H1 (cell line): ENCODE results near the gene GET3. TPM values are rescaled to one million over a fixed set of nuclear protein-coding genes. Genes with fewer than 3 reads are reported as not detected.

ENCODE experiments used
- CTCF ChIA-PET: fragments of 300-600 bp; sonication (Branson Sonifier 250); formaldehyde crosslinking; loops from one replicate; lab custom pipeline; 2021; ENCODE audit not compliant: partially characterized antibody; lab: Charles Lee
- POLR2A ChIA-PET: fragments of 300-600 bp; sonication (Branson Sonifier 250); formaldehyde crosslinking; loops from one replicate; lab custom pipeline; 2021; ENCODE audit warnings: inconsistent platforms; ENCODE audit not compliant: partially characterized antibody; lab: Charles Lee
- DNase-seq, 2 experiments: peaks; one replicate each; pipeline versions ENCODE4 v3.0.0 to v3.0.0-alpha.2; 2010 to 2022; ENCODE audit warnings: low spot score in 2 of 2, low read depth in 1 of 2, mixed read lengths in 1 of 2
- FAIRE-seq: peaks from 2 replicates; lab custom pipeline; 2011; peaks lifted over from hg19 to GRCh38; lab: Jason Lieb, UNC
- H2AFZ ChIP-seq: 2 replicates; pipeline ENCODE4 v1.8.1; 2012; ENCODE audit warnings: low read length, inconsistent platforms
- H2AK5ac ChIP-seq: 2 replicates; pipeline ENCODE4 v1.6.1; 2013; ENCODE audit warnings: low read depth, low read length
- H2BK120ac ChIP-seq: replicated peaks from 2 replicates; pipeline ENCODE3; 2013; ENCODE audit warnings: low read depth, low read length, inconsistent platforms
- H2BK12ac ChIP-seq: 2 replicates; pipeline ENCODE4 v1.6.1; 2013; ENCODE audit warnings: low read depth, low read length
- H2BK15ac ChIP-seq: 2 replicates; pipeline ENCODE4 v1.6.1; 2013; ENCODE audit warnings: low read length
- H2BK20ac ChIP-seq: 2 replicates; pipeline ENCODE4 v1.6.1; 2013; ENCODE audit warnings: low read length
- H2BK5ac ChIP-seq: 2 replicates; pipeline ENCODE4 v1.6.1; 2013; ENCODE audit warnings: low read depth, low read length
- H3K14ac ChIP-seq: 2 replicates; pipeline ENCODE4 v1.6.1; 2013; ENCODE audit warnings: inconsistent platforms; ENCODE audit not compliant: insufficient read length
- H3K18ac ChIP-seq: 2 replicates; pipeline ENCODE4 v1.6.1; 2013; ENCODE audit warnings: low read length; ENCODE audit errors: extremely low read depth
- H3K23ac ChIP-seq: 2 replicates; pipeline ENCODE4 v1.6.1; 2013; ENCODE audit warnings: inconsistent platforms; ENCODE audit not compliant: insufficient read length
- H3K23me2 ChIP-seq: 2 replicates; pipeline ENCODE4 v1.6.1; 2013; ENCODE audit warnings: low read depth, low read length
- H3K27ac ChIP-seq: 2 replicates; pipeline ENCODE4 v1.6.1; 2011; ENCODE audit warnings: low read depth, low read length, inconsistent platforms
- H3K27me3 ChIP-seq, 4 experiments: replicated peaks in 1 of 4; 1 replicate in 1 of 4; 2 replicates in 3 of 4; pipeline versions ENCODE4 v1.6.1 to v1.8.1; 2011 to 2013; ENCODE audit warnings: low read length in 3 of 4, mild to moderate bottlenecking in 3 of 4, inconsistent platforms in 2 of 4, mixed read lengths in 2 of 4, moderate library complexity in 1 of 4; ENCODE audit not compliant: control insufficient read depth in 3 of 4, insufficient read depth in 3 of 4; ENCODE audit errors: extremely low read depth in 1 of 4
- H3K36me3 ChIP-seq, 4 experiments: 2 replicates each; pipeline versions ENCODE4 v1.6.1 to v1.8.1; 2011 to 2013; ENCODE audit warnings: mild to moderate bottlenecking in 4 of 4, low read length in 3 of 4, moderate library complexity in 2 of 4, control low read depth in 1 of 4, inconsistent platforms in 1 of 4; ENCODE audit not compliant: insufficient read depth in 4 of 4, control insufficient read depth in 2 of 4
- H3K4ac ChIP-seq: replicated peaks from 2 replicates; pipeline ENCODE3; 2013; ENCODE audit warnings: low read length, low read depth, mixed read lengths, inconsistent platforms; ENCODE audit not compliant: insufficient read length
- H3K4me1 ChIP-seq, 4 experiments: replicated peaks in 1 of 4; 1 replicate in 1 of 4; 2 replicates in 3 of 4; pipeline versions ENCODE4 v1.6.1 to v1.8.1; 2011 to 2013; ENCODE audit warnings: low read length in 3 of 4, inconsistent platforms in 2 of 4, mixed read lengths in 1 of 4; ENCODE audit not compliant: insufficient read depth in 4 of 4, control insufficient read depth in 3 of 4
- H3K4me2 ChIP-seq, 2 experiments: 2 replicates each; pipeline versions ENCODE4 v1.6.1 to v1.8.1; 2011 to 2013; ENCODE audit warnings: low read depth in 2 of 2, low read length in 2 of 2, control low read depth in 1 of 2, inconsistent platforms in 1 of 2, mild to moderate bottlenecking in 1 of 2; ENCODE audit not compliant: insufficient read depth in 1 of 2
- H3K4me3 ChIP-seq, 4 experiments: fragments of 200-600, 300-600 bp in 1 of 4; sonication (generic), shearing (Covaris generic), sonication (Bioruptor Twin) in 1 of 4; 2 replicates each; pipeline versions ENCODE4 v1.5.1 to v1.8.1; 2011 to 2016; ENCODE audit warnings: low read length in 4 of 4, low read depth in 3 of 4, control low read depth in 2 of 4, inconsistent platforms in 2 of 4, mild to moderate bottlenecking in 2 of 4, mixed read lengths in 1 of 4, moderate library complexity in 1 of 4; ENCODE audit not compliant: insufficient read depth in 2 of 4; ENCODE audit errors: extremely low read depth in 1 of 4
- H3K56ac ChIP-seq: replicated peaks from 2 replicates; pipeline ENCODE3; 2013; ENCODE audit warnings: low read depth, mild to moderate bottlenecking, mixed read lengths, low read length, inconsistent platforms; ENCODE audit not compliant: insufficient read length
- H3K79me1 ChIP-seq: 2 replicates; pipeline ENCODE4 v1.6.1; 2013; ENCODE audit warnings: low read depth, low read length, control low read depth
- H3K79me2 ChIP-seq, 2 experiments: 2 replicates each; pipeline versions ENCODE4 v1.6.1 to v1.8.1; 2012 to 2013; ENCODE audit warnings: low read length in 2 of 2, mild to moderate bottlenecking in 2 of 2, inconsistent platforms in 1 of 2; ENCODE audit not compliant: insufficient read depth in 2 of 2, control insufficient read depth in 1 of 2
- H3K9ac ChIP-seq, 4 experiments: replicated peaks in 1 of 4; 1 replicate in 1 of 4; 2 replicates in 3 of 4; pipeline versions ENCODE4 v1.6.1 to v1.8.1; 2011 to 2013; ENCODE audit warnings: low read depth in 3 of 4, low read length in 3 of 4, control low read depth in 2 of 4, mild to moderate bottlenecking in 2 of 4, moderate library complexity in 2 of 4, inconsistent platforms in 1 of 4; ENCODE audit errors: extremely low read depth in 1 of 4
- H3K9me3 ChIP-seq, 2 experiments: 2 replicates each; pipeline versions ENCODE4 v1.6.1 to v1.8.1; 2012 to 2013; ENCODE audit warnings: mild to moderate bottlenecking in 2 of 2, moderate library complexity in 2 of 2, control low read depth in 1 of 2, inconsistent platforms in 1 of 2, low read depth in 1 of 2, low read length in 1 of 2, mixed read lengths in 1 of 2; ENCODE audit not compliant: insufficient read depth in 2 of 2
- H4K20me1 ChIP-seq, 2 experiments: replicated peaks in 1 of 2; 2 replicates each; pipeline versions ENCODE3 to v1.8.1; 2011 to 2013; ENCODE audit warnings: inconsistent platforms in 2 of 2, low read length in 2 of 2, mild to moderate bottlenecking in 1 of 2; ENCODE audit not compliant: insufficient read depth in 2 of 2, control insufficient read depth in 1 of 2
- H4K5ac ChIP-seq: 2 replicates; pipeline ENCODE4 v1.6.1; 2013; ENCODE audit warnings: low read length, low read depth, mixed read lengths, inconsistent platforms; ENCODE audit not compliant: insufficient read length
- H4K8ac ChIP-seq: 2 replicates; pipeline ENCODE4 v1.8.0; 2013; ENCODE audit warnings: mild to moderate bottlenecking, moderate library complexity, low read length, inconsistent platforms; ENCODE audit not compliant: insufficient read depth; ENCODE audit errors: extremely low read depth
- H4K91ac ChIP-seq: replicated peaks from 2 replicates; pipeline ENCODE3; 2013; ENCODE audit warnings: low read length, mixed read lengths, inconsistent platforms; ENCODE audit not compliant: insufficient read length
- CTCF ChIP-seq, 3 experiments: IDR thresholded peaks; 1 replicate in 2 of 3; 2 replicates in 1 of 3; pipeline versions ENCODE4 v1.5.1 to v1.6.1; 2011; ENCODE audit warnings: low read length in 3 of 3, mild to moderate bottlenecking in 3 of 3, inconsistent platforms in 2 of 3, low read depth in 1 of 3, moderate library complexity in 1 of 3; ENCODE audit not compliant: insufficient read depth in 1 of 3; ENCODE audit errors: control extremely low read depth in 1 of 3
- POLR2AphosphoS5 ChIP-seq: IDR thresholded peaks from 2 replicates; pipeline ENCODE4 v1.6.1; 2011; ENCODE audit warnings: low read depth, low read length
- SP2 ChIP-seq: IDR thresholded peaks from 2 replicates; pipeline ENCODE4 v1.6.1; 2012; ENCODE audit warnings: mild to moderate bottlenecking, low read length, inconsistent platforms
- TBP ChIP-seq: IDR thresholded peaks from 2 replicates; pipeline ENCODE4 v1.6.1; 2011; ENCODE audit warnings: low read depth, low read length, improper control_type of control experiment
- WGBS, 2 experiments: shearing (Covaris generic) in 1 of 2; methylation state at CpG; one replicate each; pipeline versions ENCODE4 v1.1.6 to v1.1.7; 2013 to 2015; ENCODE audit warnings: low lambda C conversion rate in 2 of 2, mixed read lengths in 2 of 2, inconsistent platforms in 1 of 2, low coverage in 1 of 2, missing lambda C conversion rate in 1 of 2; ENCODE audit not compliant: insufficient replicate concordance in 2 of 2, insufficient coverage in 1 of 2, insufficient read length in 1 of 2; ENCODE audit errors: extremely low coverage in 1 of 2, missing lambda C conversion rate in 1 of 2; 5-methylcytosine and 5-hydroxymethylcytosine counted together
- polyA plus RNA-seq, 7 experiments: library from polyadenylated mRNA; depleted of rRNA in 3 of 7; stranded (reverse) in 5 of 7; unstranded in 2 of 7; fragments of >200 nt in 5 of 7; fragments of 200-250 nt in 2 of 7; gene quantifications; 1 replicate in 5 of 7; 2 replicates in 1 of 7; 4 replicates in 1 of 7; pipeline versions ENCODE4 v1.2.1 to v1.2.3, GENCODE V29; 2011 to 2013; ENCODE audit warnings: missing spikeins in 2 of 7, mixed read lengths in 2 of 7
- total RNA-seq: library from RNA; stranded (reverse); fragmentation: NEBNext Ultra II Directional; extraction: Animal tissue kit (Norgen Biotek cat#: 25700); gene quantifications from 2 replicates; pipeline ENCODE4 v1.2.1, GENCODE V29; 2021

Gene GET3
- total and polyA plus RNA-seq, 2 of the 8 experiments (the other 6 are each of a cell fraction or from before 2014, with no cell fraction given): 105 to 297 TPM

GRCh38 chr19:12705654-12706331, 31.5 kb upstream of the GET3 start:
- Histone ChIP-seq H2BK5ac (no peak overlapping the region), H3K23ac (no peak overlapping the region), H2BK12ac (no peak overlapping the region), H3K9me3 (no peaks in the 10 kb centered on the region), H3K14ac (no peak overlapping the region), H3K79me1 (no peaks in the 10 kb centered on the region), H3K79me2 (no peaks in the 10 kb centered on the region), H3K4me3 (no peak overlapping the region), H2BK20ac (no peak overlapping the region), H4K5ac (no peak overlapping the region), H3K18ac (no peak overlapping the region), H2BK15ac (no peak overlapping the region), H2AFZ (no peak overlapping the region), H3K27ac (no peak overlapping the region), H2BK120ac (no peak overlapping the region), H4K91ac (no peak overlapping the region), H3K9ac (no peak overlapping the region), H3K36me3 (peaks cover 41 to 77% (median 68%) of the 10 kb centered on the region in 4 experiments), H3K23me2 (no peaks in the 10 kb centered on the region), H3K56ac (no peak overlapping the region), H3K27me3 (no peaks in the 10 kb centered on the region), H3K4ac (no peak overlapping the region), H2AK5ac (no peak overlapping the region), H3K4me1 (peaks cover 0 to 5% (median 2%) of the 10 kb centered on the region in 4 experiments; a peak in 2 of 7 replicates), H4K8ac (peak overlapping the region; percentile 76; the same call in 1 of the 2 replicates), H4K20me1 (peaks cover 4 to 15% of the 10 kb centered on the region in 2 experiments), H3K4me2 (no peak overlapping the region)
- WGBS, 2 experiments: 92% methylated on average over 26 of the region's 29 CpGs; no CpG with 5 or more reads in 1 of the 2 experiments
- DNase-seq (no peak), FAIRE-seq (no peak)
- ChIA-PET POLR2A (interaction anchor here (1.0 to 6.7 kb wide), 5 partner anchors 9 to 59 kb away, joined by 3 to 50 read pairs (median 3); partner anchors contain the start of genes FBXW9, MAN2B1 and WDR83), CTCF (interaction anchor here (0.7 to 1.4 kb wide), 4 partner anchors 9 to 142 kb away, joined by 3 to 4 read pairs (median 4); partner anchors contain the start of gene FBXW9)
- TF ChIP-seq TBP (no peak), CTCF (IDR thresholded peaks at IDR 0.05; ENCODE audit: control extremely low read depth in 1 of 3, insufficient read depth in 1 of 3, low read depth in 1 of 3, low read length in 3 of 3) (no peak), POLR2AphosphoS5 (0 out of 2 replicates have a peak, but pooled peaks have one; percentile 6), SP2 (no peak)
